Prostate gland (tissue), 2 donors: ENCODE results near the gene RFX2.

Experiments used
- POLR2A ChIP-seq: fragments of 450-650 bp; IDR thresholded peaks from one replicate; pipeline ENCODE4 v1.6.1; 2016; ENCODE audit warnings: antibody characterized with exemption, mild to moderate bottlenecking
- POLR2AphosphoS5 ChIP-seq: sonication (generic); formaldehyde crosslinking; IDR thresholded peaks from one replicate; pipeline ENCODE4 v1.6.1; 2017; ENCODE audit warnings: antibody characterized with exemption
- TF ChIP-seq, protein P1 (sequence below), 4 experiments: fragments of 200-600 bp in 2 of 4; fragments of 450-650 bp in 2 of 4; sonication (generic) in 2 of 4; IDR thresholded peaks; 1 replicate in 3 of 4; 2 replicates in 1 of 4; pipeline ENCODE4 v1.5.1; 2016 to 2019; ENCODE audit warnings: antibody characterized with exemption in 4 of 4, mild to moderate bottlenecking in 2 of 4, moderate library complexity in 2 of 4

DNA sequence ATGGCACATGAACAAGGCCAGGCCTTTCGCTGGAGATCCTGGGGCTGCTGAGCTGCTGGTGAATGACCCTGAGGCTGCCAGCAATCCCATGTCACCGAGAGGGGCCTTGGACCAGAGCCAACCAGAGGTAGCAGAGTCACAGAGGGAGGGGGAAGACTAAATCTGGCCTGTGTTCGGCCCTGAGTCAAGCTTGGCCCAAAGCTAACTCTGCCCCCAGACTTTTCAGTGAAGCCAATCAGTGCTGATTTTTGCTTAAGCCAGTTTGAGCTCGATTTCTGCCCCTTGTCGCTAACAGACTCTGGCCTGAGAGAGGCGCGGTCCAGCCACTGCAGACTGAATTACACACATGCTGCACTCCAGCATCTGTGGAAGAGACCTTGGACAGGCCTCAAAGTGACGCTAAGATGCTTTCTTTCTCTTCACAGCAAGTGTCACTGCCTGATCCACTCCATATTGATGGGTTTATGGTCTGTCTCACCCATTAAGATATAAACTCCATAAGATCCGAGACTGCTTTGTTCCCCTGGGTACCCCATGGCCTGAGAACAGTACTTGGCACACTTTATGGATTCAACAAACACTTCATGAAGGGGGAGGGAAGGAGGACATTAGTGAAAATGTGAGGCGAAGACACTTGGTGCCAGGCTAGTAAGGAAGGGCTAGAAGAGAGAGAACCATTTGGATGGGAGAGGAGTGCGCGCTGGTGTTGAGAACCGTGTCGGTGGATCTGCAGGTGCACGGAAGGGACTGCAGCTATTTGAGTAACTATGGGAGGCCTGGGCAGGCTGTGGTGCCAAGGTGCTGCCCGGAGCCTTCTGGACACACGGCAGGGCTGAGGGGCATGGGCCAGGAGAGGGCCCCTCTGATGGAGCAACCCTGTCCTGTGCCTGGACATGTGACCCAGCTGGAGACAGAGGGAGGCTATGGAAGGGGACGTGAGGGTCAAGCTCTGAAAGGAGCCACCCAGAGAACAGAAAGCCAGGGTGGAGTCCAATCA, 150.0 kb downstream of the RFX2 start:
- TF ChIP-seq, protein P1, sequence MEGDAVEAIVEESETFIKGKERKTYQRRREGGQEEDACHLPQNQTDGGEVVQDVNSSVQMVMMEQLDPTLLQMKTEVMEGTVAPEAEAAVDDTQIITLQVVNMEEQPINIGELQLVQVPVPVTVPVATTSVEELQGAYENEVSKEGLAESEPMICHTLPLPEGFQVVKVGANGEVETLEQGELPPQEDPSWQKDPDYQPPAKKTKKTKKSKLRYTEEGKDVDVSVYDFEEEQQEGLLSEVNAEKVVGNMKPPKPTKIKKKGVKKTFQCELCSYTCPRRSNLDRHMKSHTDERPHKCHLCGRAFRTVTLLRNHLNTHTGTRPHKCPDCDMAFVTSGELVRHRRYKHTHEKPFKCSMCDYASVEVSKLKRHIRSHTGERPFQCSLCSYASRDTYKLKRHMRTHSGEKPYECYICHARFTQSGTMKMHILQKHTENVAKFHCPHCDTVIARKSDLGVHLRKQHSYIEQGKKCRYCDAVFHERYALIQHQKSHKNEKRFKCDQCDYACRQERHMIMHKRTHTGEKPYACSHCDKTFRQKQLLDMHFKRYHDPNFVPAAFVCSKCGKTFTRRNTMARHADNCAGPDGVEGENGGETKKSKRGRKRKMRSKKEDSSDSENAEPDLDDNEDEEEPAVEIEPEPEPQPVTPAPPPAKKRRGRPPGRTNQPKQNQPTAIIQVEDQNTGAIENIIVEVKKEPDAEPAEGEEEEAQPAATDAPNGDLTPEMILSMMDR (IDR thresholded peaks at IDR 0.05): no peak
- no peak for TF ChIP-seq POLR2A
- no peak for TF ChIP-seq POLR2AphosphoS5
